Keratinocyte (primary cell): ENCODE measurements around the gene SLC25A28. TPM values are rescaled to one million over a fixed set of nuclear protein-coding genes. Genes with fewer than 3 reads are reported as not detected.
"Not testable (repeated sequence)": the region's sequence is repeated elsewhere in the genome, so short reads cannot be mapped to it uniquely, and the experiment has no call there.

Experiments used
- DNase-seq: peaks from one replicate; pipeline ENCODE4 v3.0.0-alpha.2; 2011; ENCODE audit warnings: low read depth, missing footprints, low spot score
- FAIRE-seq: peaks from 2 replicates; lab custom pipeline; 2011; peaks lifted over from hg19 to GRCh38; lab: Jason Lieb, UNC
- H2AFZ ChIP-seq: 2 replicates; pipeline ENCODE4 v1.6.0; 2012; ENCODE audit warnings: low read length, control low read depth, inconsistent platforms; ENCODE audit not compliant: control insufficient read depth
- H3K27ac ChIP-seq: 2 replicates; pipeline ENCODE4 v1.5.1; 2011; ENCODE audit warnings: low read length; ENCODE audit not compliant: control insufficient read depth, insufficient read depth
- H3K27me3 ChIP-seq: 3 replicates; pipeline ENCODE4 v1.6.0; 2011; ENCODE audit warnings: low read length; ENCODE audit not compliant: control insufficient read depth, insufficient read depth; ENCODE audit errors: extremely low read depth
- H3K36me3 ChIP-seq, 2 experiments: 2 replicates in 1 of 2; 3 replicates in 1 of 2; pipeline ENCODE4 v1.5.1; 2011; ENCODE audit warnings: low read length in 2 of 2, mild to moderate bottlenecking in 1 of 2; ENCODE audit not compliant: control insufficient read depth in 2 of 2, insufficient read depth in 2 of 2; ENCODE audit errors: extremely low read depth in 1 of 2
- H3K4me1 ChIP-seq: 3 replicates; pipeline ENCODE4 v1.5.1; 2011; ENCODE audit warnings: low read length; ENCODE audit not compliant: control insufficient read depth, insufficient read depth; ENCODE audit errors: extremely low read depth
- H3K4me2 ChIP-seq: 3 replicates; pipeline ENCODE4 v1.6.0; 2011; ENCODE audit warnings: low read depth, low read length; ENCODE audit not compliant: control insufficient read depth, insufficient read depth; ENCODE audit errors: extremely low read depth
- H3K4me3 ChIP-seq, 3 experiments: fragments of 200-600 bp in 1 of 3; sonication (generic) in 1 of 3; 2 replicates in 2 of 3; 3 replicates in 1 of 3; pipeline ENCODE4 v1.5.1; 2011 to 2016; ENCODE audit warnings: low read length in 3 of 3, mild to moderate bottlenecking in 3 of 3, control low read depth in 2 of 3, inconsistent platforms in 1 of 3, low read depth in 1 of 3, mixed read lengths in 1 of 3, mixed run types in 1 of 3, moderate library complexity in 1 of 3; ENCODE audit not compliant: control insufficient read depth in 2 of 3, insufficient read depth in 2 of 3; ENCODE audit errors: extremely low read depth in 1 of 3
- H3K79me2 ChIP-seq: 2 replicates; pipeline ENCODE4 v1.6.0; 2012; ENCODE audit warnings: low read length; ENCODE audit not compliant: control insufficient read depth, insufficient read depth
- H3K9ac ChIP-seq: 3 replicates; pipeline ENCODE4 v1.6.0; 2011; ENCODE audit warnings: low read length; ENCODE audit not compliant: control insufficient read depth, insufficient read depth; ENCODE audit errors: extremely low read depth
- H3K9me1 ChIP-seq: 3 replicates; pipeline ENCODE4 v1.6.0; 2011; ENCODE audit warnings: low read length; ENCODE audit not compliant: control insufficient read depth, insufficient read depth; ENCODE audit errors: extremely low read depth
- H3K9me3 ChIP-seq: 2 replicates; pipeline ENCODE4 v1.5.1; 2012; ENCODE audit warnings: low read depth, low read length; ENCODE audit not compliant: control insufficient read depth
- H4K20me1 ChIP-seq: 3 replicates; pipeline ENCODE4 v1.6.0; 2011; ENCODE audit warnings: low read length; ENCODE audit not compliant: control insufficient read depth, insufficient read depth; ENCODE audit errors: extremely low read depth
- CTCF ChIP-seq, 3 experiments: IDR thresholded peaks in 1 of 3; conservative IDR thresholded peaks in 1 of 3; optimal IDR thresholded peaks in 1 of 3; 2 replicates in 2 of 3; 3 replicates in 1 of 3; pipeline versions ENCODE3 to v1.5.1; 2011; ENCODE audit warnings: low read length in 3 of 3, mild to moderate bottlenecking in 3 of 3, moderate library complexity in 2 of 3, control low read depth in 1 of 3, inconsistent platforms in 1 of 3; ENCODE audit not compliant: insufficient read depth in 2 of 3; ENCODE audit errors: extremely low read depth in 1 of 3
- EZH2 ChIP-seq: IDR thresholded peaks from one replicate; pipeline ENCODE4 v1.6.1; 2012; ENCODE audit warnings: inconsistent platforms, mild to moderate bottlenecking, low read length, moderate library complexity
- dilution Hi-C: fragments of 300-500 bp; cut with MboI; formaldehyde crosslinking; loops from one replicate; pipeline ENCODE4 v1.7.0; 2020; ENCODE audit warnings: low sequenced_read_pairs; ENCODE audit not compliant: extremely low pct_ligation_motif_present
- polyA plus RNA-seq, 5 experiments: library from polyadenylated mRNA; depleted of rRNA in 3 of 5; stranded (reverse) in 3 of 5; stranded (forward) in 1 of 5; unstranded in 1 of 5; fragments of >200 nt; gene quantifications; 1 replicate in 1 of 5; 2 replicates in 3 of 5; 3 replicates in 1 of 5; pipeline versions ENCODE4 v1.2.1 to v1.2.3, GENCODE V29; 2011 to 2012; ENCODE audit warnings: missing spikeins in 2 of 5, low read depth in 1 of 5, low replicate concordance in 1 of 5

The SLC25A28 gene
- polyA plus RNA-seq, 1 donor (not counting 4 experiments of a cell fraction or from before 2014, with no cell fraction given): 52.3 TPM

- no peak overlapping the region for H3K27ac ChIP-seq
- no peak overlapping the region for H3K4me3 ChIP-seq
- H2AFZ ChIP-seq: no peak overlapping the region
- no peaks in the 10 kb centered on the region for H4K20me1 ChIP-seq
- no peak overlapping the region for H3K9ac ChIP-seq
- DNase-seq (no peak), FAIRE-seq (no peak)
- no peaks in the 10 kb centered on the region for H3K9me3 ChIP-seq
- H3K4me1 ChIP-seq: peaks cover 25% of the 10 kb centered on the region
- H3K9me1 ChIP-seq: no peaks in the 10 kb centered on the region
- H3K36me3 ChIP-seq: no peaks in the 10 kb centered on the region
- TF ChIP-seq EZH2 (no peak), CTCF (optimal IDR thresholded peaks at IDR 0.05 in 1 of 3, IDR thresholded peaks at IDR 0.05 in 1 of 3, conservative IDR thresholded peaks at IDR 0.05 in 1 of 3; ENCODE audit: extremely low read depth in 1 of 3, insufficient read depth in 2 of 3, low read length in 3 of 3) (no peak)
- H3K79me2 ChIP-seq: no peaks in the 10 kb centered on the region
- no peaks in the 10 kb centered on the region for H3K27me3 ChIP-seq
- H3K4me2 ChIP-seq: peak overlapping the region; percentile 42
- dilution Hi-C loops: no loop called here
These were observed 8.8 kb upstream of the SLC25A28 start for GRCh38 chr10:99628923-99629624.

DNA sequence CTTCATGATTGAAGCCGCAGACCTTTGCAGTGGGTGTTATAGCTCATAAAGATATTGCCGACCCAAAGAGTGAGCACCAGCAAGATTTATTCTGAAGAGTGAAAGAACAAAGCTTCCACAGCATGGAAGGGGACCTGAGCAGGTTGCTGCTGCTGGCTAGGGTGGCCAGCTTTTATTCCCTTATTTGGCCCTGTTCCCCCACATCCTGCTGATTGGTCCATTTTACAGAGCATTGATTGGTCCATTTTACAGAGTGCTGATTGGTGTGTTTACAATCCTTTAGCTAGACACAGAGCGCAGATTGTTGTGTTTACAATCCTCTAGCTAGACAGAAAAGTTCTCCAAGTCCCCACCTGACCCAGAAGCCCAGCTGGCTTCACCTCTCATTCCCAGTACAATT, 4.9 kb upstream of the SLC25A28 start:
- H3K9ac ChIP-seq, dilution Hi-C loops, H3K9me1 ChIP-seq, H3K79me2 ChIP-seq, FAIRE-seq, H2AFZ ChIP-seq, H3K36me3 ChIP-seq, H3K27me3 ChIP-seq, DNase-seq, H3K4me3 ChIP-seq, H3K27ac ChIP-seq, H3K4me2 ChIP-seq, H4K20me1 ChIP-seq, H3K9me3 ChIP-seq: not testable (repeated sequence)
- peaks cover 25% of the 10 kb centered on the region for H3K4me1 ChIP-seq

- dilution Hi-C loops: loop anchor here (25.0 kb wide), 1 partner anchor 187 kb away; the partner anchor contains the start of gene GOT1
These were observed 3.7 kb upstream of the SLC25A28 start for GRCh38 chr10:99623919-99624318.

More at GRCh38 chr10:99623919-99624318, 3.7 kb upstream of the SLC25A28 start:
- no peak overlapping the region for H3K4me3 ChIP-seq
- H3K4me2 ChIP-seq: no peak overlapping the region
- no peaks in the 10 kb centered on the region for H3K9me1 ChIP-seq
- H3K36me3 ChIP-seq: no peaks in the 10 kb centered on the region
- no peak overlapping the region for H3K9ac ChIP-seq
- H3K79me2 ChIP-seq: peaks cover 11% of the 10 kb centered on the region
- no peaks in the 10 kb centered on the region for H3K9me3 ChIP-seq
- H3K27ac ChIP-seq: no peak overlapping the region
- H3K27me3 ChIP-seq: no peaks in the 10 kb centered on the region
- TF ChIP-seq CTCF (optimal IDR thresholded peaks at IDR 0.05 in 1 of 3, IDR thresholded peaks at IDR 0.05 in 1 of 3, conservative IDR thresholded peaks at IDR 0.05 in 1 of 3; ENCODE audit: extremely low read depth in 1 of 3, insufficient read depth in 2 of 3, low read length in 3 of 3) (no peak), EZH2 (no peak)
- H2AFZ ChIP-seq: no peak overlapping the region
- H3K4me1 ChIP-seq: peaks cover 14% of the 10 kb centered on the region
- no peak for DNase-seq
- no peaks in the 10 kb centered on the region for H4K20me1 ChIP-seq
- FAIRE-seq: no peak
